SH-SY5Y (cell line): ENCODE measurements around the gene CDK14.

Experiments
- GATA2 ChIP-seq: IDR thresholded peaks from 2 replicates; pipeline ENCODE4 v1.6.1; 2011; ENCODE audit warnings: mild to moderate bottlenecking, low read depth, low read length
- GATA3 ChIP-seq: IDR thresholded peaks from 2 replicates; pipeline ENCODE4 v1.6.1; 2011; ENCODE audit warnings: low read depth, mild to moderate bottlenecking, low read length, moderate library complexity

CDK14 gene

GRCh38 chr7:90896458-90896857 is 300.3 kb downstream of the CDK14 start:
- TF ChIP-seq GATA3: no peak
- TF ChIP-seq GATA2: no peak

- no peak for TF ChIP-seq GATA3
- no peak for TF ChIP-seq GATA2
These were observed 301.9 kb downstream of the CDK14 start for GRCh38 chr7:90897961-90898469.

- TF ChIP-seq GATA3 (no peak), GATA2 (no peak)
These were observed 304.7 kb downstream of the CDK14 start for GRCh38 chr7:90900628-90901356.

- TF ChIP-seq GATA2: no peak
- TF ChIP-seq GATA3: no peak
These were observed 307.7 kb downstream of the CDK14 start for GRCh38 chr7:90903841-90904240.

- TF ChIP-seq GATA3: no peak
- no peak for TF ChIP-seq GATA2
These were observed 314.0 kb downstream of the CDK14 start for GRCh38 chr7:90910136-90910535.

- TF ChIP-seq GATA2 (no peak), GATA3 (no peak)
These were observed 320.2 kb downstream of the CDK14 start for GRCh38 chr7:90916319-90916718.

GRCh38 chr7:90917539-90917938 is 321.4 kb downstream of the CDK14 start:
- TF ChIP-seq GATA3: no peak
- no peak for TF ChIP-seq GATA2

- TF ChIP-seq GATA3: no peak
These were observed 322.2 kb downstream of the CDK14 start for GRCh38 chr7:90918303-90918702.

GRCh38 chr7:90919816-90920215 is 323.7 kb downstream of the CDK14 start:
- TF ChIP-seq GATA3: no peak
- TF ChIP-seq GATA2: no peak

- no peak for TF ChIP-seq GATA2
- no peak for TF ChIP-seq GATA3
These were observed 324.2 kb downstream of the CDK14 start for GRCh38 chr7:90920336-90920735.

GRCh38 chr7:90923541-90923997 is 327.4 kb downstream of the CDK14 start:
- TF ChIP-seq GATA3 (no peak), GATA2 (no peak)

- no peak for TF ChIP-seq GATA2
- TF ChIP-seq GATA3: no peak
These were observed 336.1 kb downstream of the CDK14 start for GRCh38 chr7:90931986-90932916.

- TF ChIP-seq GATA3: no peak
- no peak for TF ChIP-seq GATA2
These were observed 336.9 kb downstream of the CDK14 start for GRCh38 chr7:90933041-90933440.

- TF ChIP-seq GATA2 (no peak), GATA3 (no peak)
These were observed 337.9 kb downstream of the CDK14 start for GRCh38 chr7:90933984-90934383.

GRCh38 chr7:90938371-90938770 is 342.2 kb downstream of the CDK14 start:
- no peak for TF ChIP-seq GATA3

- TF ChIP-seq GATA3 (no peak), GATA2 (no peak)
These were observed 343.5 kb downstream of the CDK14 start for GRCh38 chr7:90939666-90940065.
